ENCODE results near the gene SERPINB12.

SERPINB12 gene

DNA sequence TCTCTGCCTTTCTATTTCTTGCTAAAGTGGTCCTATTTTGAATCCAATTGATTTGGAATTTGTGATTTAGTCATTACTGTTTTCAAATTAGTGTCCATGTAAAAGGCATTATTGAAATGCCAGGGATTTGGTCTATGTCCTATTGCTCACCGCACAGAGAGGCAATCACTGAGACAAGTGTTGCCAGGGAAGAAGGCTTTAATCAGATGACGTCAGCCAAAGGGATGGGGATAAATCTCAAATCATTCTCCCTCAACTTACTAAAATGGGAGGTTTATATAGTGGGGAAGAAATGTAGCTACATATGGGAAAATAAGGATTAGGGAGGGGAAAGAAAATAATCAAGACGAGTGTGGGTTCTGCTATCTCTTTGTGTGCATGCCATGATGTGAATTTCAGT is 9.6 kb downstream of the SERPINB12 start:
- no peak for DNase-seq

DNA sequence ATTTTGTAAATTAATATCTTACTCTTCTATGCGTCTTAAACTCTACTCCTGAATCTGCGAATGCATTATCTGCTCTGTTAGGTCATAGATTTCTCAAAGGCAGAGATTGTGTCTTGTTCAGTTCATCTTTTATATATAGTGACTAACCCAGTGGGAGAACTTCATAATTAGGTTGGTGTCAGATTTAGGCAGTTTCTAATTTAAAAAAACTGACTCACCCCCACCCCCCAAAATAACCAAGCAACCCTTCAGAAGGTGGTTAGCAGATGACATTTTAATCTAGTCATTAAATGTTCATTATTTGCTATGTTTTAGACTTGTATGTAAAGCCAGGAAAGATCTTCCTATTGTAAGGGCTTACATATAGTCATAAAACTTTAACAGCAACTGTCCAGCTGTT is 10.4 kb downstream of the SERPINB12 start:
- no peak for DNase-seq

DNA sequence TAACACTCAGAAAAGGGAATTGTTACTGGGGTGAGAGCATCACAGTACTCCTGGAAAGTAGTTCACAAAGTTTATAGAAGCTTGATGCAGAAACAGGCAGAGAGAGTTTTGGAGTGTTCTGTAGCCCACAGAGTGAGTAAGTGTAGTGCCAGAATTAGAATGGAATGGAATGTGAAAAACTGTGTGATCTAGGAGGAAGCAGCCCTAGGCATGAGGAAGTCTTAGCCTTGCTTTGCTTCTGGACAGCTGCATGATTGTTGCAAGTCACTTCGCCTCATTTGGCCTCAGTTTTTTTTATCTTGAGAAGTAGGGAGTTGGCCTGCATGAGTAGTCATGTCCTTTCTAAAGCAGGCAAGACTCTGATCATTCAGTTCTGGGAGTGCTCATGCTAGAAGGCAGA is 10.9 kb downstream of the SERPINB12 start:
- DNase-seq, result no peak

DNA sequence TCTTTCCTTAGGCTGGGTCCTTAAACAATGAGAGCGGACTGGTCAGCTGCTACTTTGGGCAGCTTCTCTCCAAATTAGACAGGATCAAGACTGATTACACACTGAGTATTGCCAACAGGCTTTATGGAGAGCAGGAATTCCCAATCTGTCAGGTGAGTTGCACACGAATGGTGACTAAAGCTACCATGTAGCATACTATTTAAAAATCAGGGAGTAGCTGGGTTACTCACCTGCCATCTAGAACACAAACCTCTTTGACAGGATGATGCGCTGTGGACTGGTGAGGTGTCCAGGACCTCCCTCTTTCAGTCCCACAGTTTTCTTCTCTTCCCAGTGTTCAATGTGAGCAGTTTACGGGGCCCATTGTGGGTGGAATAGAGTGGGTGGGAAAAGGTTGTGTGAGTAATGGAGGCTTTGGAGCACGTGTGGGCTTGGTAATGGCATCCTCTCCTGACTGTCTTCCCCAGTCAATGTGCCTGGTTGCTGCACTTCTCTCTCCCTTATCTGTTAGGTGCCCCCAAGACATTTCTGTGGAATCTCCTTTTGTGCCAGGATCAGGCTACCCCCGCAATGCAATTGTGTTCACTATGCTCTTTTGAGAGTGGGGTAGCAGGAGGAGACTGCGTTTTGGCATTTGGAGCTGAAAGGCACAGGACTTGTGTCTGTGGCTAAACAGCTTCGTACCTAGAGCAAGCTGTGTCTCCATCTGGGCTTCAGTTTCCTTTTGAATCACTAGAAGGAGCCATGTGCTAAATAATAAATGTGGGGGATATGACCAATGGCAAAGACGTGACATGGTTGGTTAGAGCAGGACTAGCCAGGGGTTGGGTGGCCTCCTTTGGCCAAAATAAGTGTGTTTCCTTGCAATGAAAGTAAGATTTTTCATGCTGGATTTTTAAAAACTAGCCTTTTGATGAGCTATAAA is 17.7 kb downstream of the SERPINB12 start:
- DNase-seq, result no peak

DNA sequence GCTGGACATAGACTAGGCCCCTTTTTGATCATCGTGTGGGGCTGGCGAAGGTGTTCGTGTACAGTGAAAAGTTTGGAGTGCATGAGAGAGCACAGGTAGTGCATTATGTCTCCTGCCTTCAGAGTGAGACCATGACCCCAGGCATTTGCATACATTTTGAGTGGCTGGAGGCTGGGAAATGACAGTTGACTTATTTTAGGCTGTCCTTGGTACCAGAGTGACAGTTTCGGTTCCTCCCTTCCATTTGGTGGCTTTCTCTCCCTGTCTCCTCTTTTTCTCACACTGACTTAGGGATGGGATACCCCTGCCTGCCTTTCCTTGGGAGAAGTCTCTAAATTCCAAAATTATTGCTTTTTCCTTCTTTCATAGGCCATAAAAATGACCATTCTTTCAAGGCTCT is 20.1 kb downstream of the SERPINB12 start:
- no peak for DNase-seq

DNA sequence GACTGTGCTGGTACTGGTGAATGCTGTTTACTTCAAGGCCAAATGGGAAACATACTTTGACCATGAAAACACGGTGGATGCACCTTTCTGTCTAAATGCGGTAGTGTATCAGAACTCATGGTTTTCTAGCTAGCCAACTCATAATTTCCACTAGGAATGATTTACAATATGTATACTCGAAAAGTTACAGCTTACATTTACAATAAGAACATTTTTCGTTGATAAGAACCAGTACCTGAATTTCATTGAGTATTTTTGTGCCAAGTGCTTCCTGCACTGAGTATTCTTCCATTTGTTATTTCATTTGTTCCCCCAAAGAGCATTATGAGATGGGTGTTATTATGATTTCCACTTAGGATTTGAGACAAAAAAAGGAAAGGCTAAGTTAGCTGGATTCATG is 21.9 kb downstream of the SERPINB12 start:
- no peak for DNase-seq

DNA sequence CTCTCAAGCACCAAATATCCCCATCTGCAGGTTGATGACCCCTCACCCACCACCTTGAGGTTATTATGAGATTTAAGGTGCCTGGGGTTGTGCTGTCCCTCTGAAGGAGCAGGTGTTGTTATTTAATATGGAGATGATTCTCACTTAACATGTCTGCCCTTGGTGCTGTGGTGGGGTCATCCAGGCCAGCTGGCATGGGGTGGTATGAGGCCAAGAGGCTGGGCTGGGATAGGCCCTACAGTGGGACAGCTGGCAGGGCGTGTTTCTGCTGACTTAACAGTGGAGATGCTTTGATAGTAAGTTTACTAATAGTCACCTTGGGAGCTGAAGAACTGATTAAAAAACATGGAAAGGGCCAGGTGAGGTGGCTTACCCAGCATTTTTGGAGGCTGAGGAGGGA is 22.4 kb downstream of the SERPINB12 start:
- no peak for DNase-seq

DNA sequence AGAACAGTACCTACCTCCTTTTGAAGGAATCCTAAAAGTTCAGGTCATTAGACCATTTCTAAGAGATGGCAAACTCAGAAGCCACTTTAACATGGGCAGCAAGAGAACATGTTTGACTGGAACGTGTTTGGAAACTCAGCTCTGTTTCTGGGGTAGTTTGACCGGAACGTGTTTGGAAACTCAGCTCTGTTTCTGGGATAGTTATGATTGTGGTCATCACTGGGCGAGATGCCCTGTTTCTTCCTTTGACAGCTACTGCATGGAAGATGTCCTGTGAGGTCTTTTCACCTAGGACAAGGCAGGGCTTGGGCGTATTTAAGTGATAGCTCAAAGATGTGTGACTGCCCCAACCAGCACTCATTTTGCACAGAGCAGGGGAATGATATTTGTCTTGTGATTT is 25.1 kb downstream of the SERPINB12 start:
- DNase-seq, result no peak

DNA sequence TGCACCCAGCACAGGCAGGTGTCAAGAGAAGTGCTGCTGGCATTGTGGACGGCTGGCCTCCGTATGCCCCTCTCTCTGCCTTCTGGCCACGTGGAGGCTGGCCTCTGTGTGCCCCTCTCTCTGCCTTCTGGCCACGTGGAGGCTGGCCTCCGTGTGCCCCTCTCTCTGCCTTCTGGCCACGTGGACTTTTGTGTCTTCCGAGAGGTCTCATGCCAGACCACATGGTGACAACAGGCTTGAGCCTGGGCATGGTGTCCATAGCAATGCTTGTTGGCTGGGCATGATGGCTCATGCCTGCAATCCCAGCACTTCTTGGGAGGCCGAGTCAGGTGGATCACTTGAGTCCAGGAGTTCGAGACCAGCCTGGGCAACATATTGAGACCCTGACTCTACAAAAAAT is 25.7 kb downstream of the SERPINB12 start:
- no peak for DNase-seq

DNA sequence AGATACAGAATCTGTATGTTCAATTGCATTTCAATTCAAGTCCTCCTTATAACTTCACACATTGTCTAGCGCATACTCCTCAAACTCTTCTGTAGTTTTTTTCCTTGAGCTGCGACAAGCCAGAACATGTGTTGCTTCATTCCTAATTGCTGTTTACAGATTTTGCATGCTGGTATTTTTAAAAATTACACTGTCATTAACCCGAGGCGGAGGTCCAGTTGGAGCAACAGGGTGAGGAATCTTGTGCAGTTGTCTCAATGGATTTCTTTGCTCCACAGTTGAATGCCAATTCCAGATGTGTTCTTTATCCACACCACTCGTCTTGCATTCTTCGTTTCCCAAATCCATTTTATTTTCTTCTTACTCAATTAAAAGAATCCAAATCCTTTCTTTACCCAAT is 28.6 kb downstream of the SERPINB12 start:
- DNase-seq, result no peak

DNA sequence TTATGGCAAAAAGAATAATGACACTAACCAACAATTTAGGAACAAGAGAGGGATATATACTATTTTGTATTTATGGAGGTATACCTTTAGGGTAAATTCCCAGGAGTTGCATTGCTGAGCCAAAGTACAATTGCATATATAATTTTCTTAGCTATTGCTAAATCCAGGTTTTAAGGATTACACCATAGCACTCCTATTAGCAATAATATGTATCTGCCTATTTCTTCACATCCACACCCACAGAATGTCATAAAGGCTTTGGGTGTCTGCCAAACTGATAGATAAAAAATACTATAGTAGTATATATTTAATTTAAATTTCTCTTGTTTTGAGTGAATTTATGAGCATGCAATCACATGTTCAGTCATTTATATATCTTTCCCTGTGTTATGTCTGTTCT is 33.5 kb downstream of the SERPINB12 start:
- DNase-seq, result no peak

DNA sequence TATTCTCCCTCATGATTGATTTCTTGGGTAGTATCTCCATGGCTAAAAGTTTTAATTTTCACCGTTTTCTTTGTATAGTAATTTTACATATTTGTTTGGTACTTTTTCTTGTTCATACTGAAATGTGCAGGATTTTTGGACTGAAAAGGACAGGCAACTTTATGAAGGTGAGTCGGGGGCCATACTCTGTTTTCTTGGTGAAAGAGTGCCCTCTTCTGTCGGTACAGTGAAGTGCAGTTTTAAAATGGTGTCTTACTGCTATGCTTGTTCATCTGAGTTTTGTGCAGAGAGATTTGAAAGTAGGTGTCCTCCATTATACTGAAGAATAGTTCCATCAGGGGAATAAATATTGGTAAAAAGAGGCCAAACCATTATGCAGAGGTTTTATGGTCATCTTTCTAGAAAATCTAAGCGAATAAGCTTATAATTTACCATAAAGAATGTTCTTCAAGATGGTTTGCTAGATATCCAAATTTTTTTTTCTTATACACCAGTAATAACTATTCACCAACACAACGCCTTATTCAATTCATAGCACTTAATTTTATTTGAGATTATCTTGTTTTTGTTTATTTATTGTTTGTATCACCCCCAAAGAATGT is 36.3 kb downstream of the SERPINB12 start:
- no peak for DNase-seq

DNA sequence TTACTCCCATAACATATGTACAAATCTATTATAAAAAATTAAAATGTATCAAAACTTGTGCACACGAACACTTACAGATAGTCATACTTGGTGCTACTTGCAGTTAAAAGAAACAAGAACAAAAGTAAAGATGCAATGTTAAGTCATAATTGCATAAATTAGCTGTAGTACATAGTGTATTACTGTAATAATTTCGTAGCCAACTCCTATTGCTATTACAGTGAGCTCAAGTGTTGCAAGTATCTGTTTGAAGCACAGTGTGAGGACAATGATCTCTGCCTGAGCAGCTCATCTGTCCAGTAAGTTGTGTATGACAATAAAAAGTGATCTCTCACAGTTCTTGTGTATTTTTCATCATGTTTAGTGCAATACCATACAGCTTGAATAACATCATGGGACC is 37.4 kb downstream of the SERPINB12 start:
- no peak for DNase-seq

DNA sequence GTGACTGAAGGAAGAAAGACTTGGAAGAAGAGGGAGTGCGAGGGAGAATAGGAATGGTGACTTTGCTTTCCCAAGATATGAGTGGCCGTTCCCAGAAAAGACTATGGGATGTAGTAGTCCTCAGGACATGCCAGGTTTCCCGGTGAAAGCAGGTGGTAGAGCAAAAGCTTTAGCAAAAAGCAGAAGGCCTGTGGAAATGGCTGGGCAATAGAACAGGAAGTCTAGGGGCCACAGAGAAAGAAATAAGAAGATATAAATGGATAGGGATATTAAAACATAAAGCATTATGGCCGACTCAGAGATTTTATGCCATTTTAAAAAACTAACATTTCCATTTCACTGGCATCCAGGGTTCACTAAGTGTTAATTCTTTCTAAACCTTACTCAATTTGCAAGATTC is 43.8 kb downstream of the SERPINB12 start:
- no peak for DNase-seq

DNA sequence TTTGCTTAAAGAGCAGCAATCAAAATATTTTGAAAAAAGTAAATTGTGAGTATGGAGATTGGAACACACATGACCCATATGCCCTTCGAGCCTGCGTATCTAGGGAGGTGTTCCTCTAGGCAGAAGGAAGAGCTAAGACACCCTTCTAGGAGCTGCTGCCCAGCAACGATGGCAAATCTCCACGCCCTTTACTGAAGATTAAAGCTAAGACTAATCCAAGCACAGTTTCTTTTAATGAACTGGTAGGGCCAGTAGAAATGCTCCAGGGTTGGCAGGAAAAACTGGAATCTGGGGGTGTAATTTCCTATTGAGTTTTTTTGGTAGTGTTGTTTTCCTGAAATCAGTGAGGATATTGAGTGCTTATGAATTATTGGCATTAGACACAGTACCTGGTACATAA is 44.3 kb downstream of the SERPINB12 start:
- no peak for DNase-seq

DNA sequence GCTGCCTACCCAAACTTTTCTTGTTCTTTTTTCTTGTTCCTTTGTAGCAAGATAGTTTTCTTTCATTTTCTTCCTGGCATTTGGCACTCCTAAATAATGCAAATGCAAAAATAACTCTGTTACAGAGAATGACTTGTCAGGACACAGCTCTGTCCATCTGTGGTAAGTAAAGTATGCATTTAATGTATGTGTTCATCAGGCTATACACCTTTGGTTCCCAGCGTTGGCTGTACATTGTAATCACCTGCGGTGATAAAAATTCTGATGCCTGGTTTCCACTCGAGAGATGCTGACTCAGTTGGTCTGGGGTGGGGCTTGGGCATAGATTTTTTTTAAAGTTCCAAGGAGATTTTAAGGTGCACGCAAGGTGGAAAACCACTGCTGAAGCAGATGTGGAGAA is 44.8 kb downstream of the SERPINB12 start, which contains the start of gene SERPINB13:
SERPINB13 (plus strand) TSS at position 378 of the 400 bp plus-strand sequence. CDS start 1,325 bp downstream, outside the sequence.
- DNase-seq, result no peak

DNA sequence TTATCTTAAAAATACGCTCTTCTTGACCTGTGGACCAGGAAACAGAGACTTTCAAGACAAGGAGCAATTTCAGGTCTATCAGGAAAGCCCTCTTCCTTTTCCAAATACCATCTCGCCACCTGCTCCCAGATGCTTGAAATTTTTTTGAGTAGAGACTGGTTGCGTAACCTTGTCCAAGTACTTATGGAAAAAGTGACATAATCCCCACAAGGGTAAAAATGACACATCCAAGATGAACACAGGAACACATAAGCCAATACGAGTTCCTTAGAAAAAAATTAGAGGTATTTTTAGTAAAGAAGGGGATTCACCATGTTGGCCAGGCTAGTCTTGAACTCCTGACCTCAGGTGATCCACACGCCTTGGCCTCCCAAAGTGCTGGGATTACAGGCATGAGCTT is 46.7 kb downstream of the SERPINB12 start:
- DNase-seq, result no peak

DNA sequence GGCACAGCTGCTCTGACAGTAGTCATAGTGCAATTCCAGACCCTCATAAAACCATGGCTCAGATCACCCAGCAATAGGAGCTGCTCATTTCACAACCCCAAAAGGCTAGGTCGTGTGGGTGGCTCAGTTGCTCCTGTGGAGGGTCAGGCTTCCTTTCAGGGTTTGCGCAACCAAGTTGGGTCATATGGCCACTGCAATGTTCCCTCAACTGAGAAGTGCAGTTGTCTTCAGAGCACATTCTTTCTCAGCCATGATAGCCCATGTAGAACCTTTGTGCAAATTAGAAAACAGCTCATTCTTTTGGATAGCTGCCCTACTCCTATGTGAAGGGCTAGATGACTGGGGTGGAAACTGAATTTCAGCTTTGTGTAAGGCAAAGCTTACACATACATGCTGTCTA is 48.2 kb downstream of the SERPINB12 start:
- no peak for DNase-seq

DNA sequence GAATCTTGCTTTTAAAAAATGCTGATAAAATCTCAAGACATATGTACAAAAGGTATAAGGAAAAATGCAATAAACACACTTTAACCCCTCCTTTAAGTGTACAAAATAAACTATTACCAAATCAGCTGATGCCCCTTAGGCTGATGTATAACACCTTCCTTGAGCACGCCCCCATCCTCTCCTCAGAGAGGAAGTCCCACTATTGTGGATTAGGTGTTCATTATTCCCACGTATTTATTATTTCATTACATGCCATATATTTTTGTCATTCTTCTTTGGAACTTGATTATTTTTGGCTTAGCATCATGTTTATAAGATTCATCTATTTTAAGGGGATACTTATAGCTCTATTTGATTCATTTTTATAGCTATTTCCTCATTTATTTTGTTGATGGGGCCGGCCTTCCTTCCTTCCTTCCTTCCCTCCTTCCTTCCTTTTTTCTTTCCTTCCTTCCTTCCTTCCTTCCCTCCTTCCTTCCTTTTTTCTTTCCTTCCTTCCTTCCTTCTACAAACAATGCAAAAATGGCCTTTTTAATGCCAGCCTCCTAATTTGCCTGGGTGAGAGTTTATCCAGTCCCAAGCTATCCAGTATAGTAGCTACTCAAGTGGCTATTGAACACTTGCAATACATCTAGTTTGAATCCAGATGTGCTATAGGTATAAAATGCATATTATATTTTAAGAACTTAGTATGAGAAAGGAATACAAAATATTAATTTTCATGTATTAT is 49.0 kb downstream of the SERPINB12 start:
- DNase-seq, result no peak

DNA sequence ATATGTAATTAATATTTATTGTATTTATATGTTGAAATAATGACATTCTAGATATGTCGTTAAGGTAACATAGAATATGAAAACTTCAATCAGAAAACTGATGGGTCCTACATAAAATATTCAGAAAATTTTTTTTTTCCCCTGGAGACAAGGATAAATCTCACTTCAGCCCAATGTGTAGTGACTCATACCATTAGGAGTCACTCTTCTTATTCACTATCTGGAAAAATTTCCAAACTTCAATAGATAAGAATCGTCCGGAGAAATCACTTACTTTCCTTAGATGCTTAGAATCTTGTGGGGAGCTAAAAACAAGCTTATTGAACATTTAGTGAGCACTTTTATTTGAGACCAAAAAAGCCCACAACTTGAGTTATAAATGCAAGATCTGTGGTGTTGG is 49.6 kb downstream of the SERPINB12 start:
- no peak for DNase-seq

DNA sequence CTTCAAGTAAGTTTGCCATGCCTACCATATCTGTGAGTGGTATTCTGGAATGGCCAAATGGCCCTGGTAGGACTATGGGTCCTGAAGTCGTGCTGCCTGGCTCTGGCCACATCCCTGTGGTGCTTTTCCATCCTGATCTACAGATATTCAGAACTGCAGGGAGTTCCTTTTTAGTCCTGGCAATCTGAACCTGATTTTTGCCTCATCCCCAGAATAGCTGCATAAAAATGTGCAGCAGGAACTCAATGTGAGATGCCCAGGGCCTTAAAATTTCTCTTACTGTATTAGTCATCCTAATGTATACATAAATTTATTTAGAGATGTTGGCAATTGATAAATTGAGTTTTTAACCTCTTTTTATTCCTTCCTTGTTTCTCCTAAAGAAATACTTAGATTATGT is 50.3 kb downstream of the SERPINB12 start:
- DNase-seq, result no peak

DNA sequence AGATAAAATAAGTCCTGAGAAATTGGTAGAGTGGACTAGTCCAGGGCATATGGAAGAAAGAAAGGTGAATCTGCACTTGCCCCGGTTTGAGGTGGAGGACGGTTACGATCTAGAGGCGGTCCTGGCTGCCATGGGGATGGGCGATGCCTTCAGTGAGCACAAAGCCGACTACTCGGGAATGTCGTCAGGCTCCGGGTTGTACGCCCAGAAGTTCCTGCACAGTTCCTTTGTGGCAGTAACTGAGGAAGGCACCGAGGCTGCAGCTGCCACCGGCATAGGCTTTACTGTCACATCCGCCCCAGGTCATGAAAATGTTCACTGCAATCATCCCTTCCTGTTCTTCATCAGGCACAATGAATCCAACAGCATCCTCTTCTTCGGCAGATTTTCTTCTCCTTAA is 54.8 kb downstream of the SERPINB12 start:
- DNase-seq, result no peak

DNA sequence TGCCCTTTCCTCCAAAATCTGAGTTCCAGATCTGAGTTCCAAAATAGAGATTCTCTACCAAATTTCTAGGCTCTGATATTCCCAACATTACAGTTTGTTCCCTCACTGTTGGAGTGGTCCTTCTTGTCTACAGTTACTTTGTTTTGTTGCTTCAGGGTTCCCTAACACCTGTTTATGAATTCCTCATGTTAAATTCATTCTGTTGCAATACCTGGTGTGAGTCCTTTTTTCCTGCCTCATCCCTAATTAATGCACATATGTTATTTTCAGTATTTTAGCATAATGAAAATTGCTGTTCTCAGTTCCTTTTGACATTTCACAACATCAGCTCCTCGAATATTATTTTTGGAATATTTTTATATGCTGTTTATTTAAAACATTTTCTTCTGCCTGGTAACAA is 61.2 kb downstream of the SERPINB12 start:
- no peak for DNase-seq

DNA sequence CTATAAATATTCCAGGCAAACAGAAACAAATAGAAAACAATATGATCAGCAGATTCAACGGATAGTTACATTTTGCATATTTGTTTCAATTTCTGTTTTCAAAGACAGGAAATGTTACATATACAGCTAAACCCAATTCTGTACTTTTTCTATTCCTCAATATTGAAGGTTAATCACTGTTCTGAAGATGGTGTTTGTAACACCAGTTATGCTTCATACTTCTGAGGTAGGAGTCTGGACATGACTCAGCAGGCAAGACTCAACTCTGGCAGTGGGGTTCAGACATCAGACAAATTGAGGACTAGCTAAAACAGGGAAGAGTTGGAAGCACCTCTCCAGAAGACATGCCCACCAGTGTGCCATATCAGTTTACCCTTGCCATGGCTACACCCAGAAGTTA is 61.6 kb downstream of the SERPINB12 start:
- no peak for DNase-seq

Measured in cerebellar nuclear complex (tissue), 1 donor.